HAP-1 (cell line): ENCODE data around the gene BCL6B.

Experiments used
- DNase-seq, 2 experiments: peaks; one replicate each; pipeline ENCODE4 v3.0.0-alpha.2; 2016 to 2020; ENCODE audit warnings: low spot score in 2 of 2
- H3K27me3 ChIP-seq: fragments of 250-450 bp; sonication (Bioruptor Pico); 2 replicates; pipeline ENCODE4 v1.5.1; 2020; ENCODE audit warnings: low read depth, mild to moderate bottlenecking, moderate library complexity
- H3K36me3 ChIP-seq: fragments of 250-450 bp; sonication (Bioruptor Pico); replicated peaks from 2 replicates; pipeline ENCODE4 v1.5.1; 2020; ENCODE audit warnings: mild to moderate bottlenecking
- H3K4me1 ChIP-seq: fragments of 250-450 bp; sonication (Bioruptor Pico); 2 replicates; pipeline ENCODE4 v1.5.1; 2020; ENCODE audit warnings: mild to moderate bottlenecking
- H3K4me3 ChIP-seq: fragments of 250-450 bp; sonication (Bioruptor Pico); 2 replicates; pipeline ENCODE4 v1.5.1; 2020; ENCODE audit warnings: mild to moderate bottlenecking, moderate library complexity
- H3K9me3 ChIP-seq: fragments of 250-450 bp; sonication (Bioruptor Pico); 2 replicates; pipeline ENCODE4 v1.5.1; 2020; ENCODE audit warnings: mild to moderate bottlenecking, moderate library complexity
- in situ Hi-C: fragments of 300-500 bp; cut with MboI; formaldehyde crosslinking; loops from 3 replicates; pipeline ENCODE4 v1.14.3; 2020; ENCODE audit warnings: low sequenced_read_pairs, inconsistent platforms, mixed read lengths

BCL6B gene

GRCh38 chr17:7070712-7071111 is 47.9 kb downstream of the BCL6B start:
- no peaks in the 10 kb centered on the region for H3K27me3 ChIP-seq
- H3K4me1 ChIP-seq = no peaks in the 10 kb centered on the region
- no peaks in the 10 kb centered on the region for H3K36me3 ChIP-seq
- no peak for DNase-seq
- in situ Hi-C loops = no loop called here
- H3K4me3 ChIP-seq = no peak overlapping the region
- no peaks in the 10 kb centered on the region; the same call in 1 of the 2 replicates for H3K9me3 ChIP-seq

DNA sequence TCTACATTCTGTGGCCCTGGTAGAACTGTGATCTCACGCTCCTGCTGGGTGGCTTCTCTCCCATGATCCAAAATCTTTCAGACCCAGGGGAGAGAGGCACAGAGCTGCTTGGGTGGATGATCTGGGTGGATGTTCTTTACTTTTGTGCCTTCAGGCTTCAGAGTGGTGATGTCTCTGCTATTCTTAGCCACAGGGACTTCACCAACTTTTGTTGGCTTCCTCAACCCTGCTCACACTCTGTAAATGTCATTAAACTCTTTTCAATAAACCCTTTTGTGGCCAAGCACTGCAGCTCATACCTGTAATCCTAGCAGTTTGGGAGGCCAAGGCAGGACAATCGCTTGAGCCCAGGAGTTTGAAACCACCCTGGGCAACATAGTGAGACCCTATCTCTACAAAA is 49.6 kb downstream of the BCL6B start:
- H3K4me1 ChIP-seq = no peaks in the 10 kb centered on the region
- no peaks in the 10 kb centered on the region for H3K27me3 ChIP-seq
- in situ Hi-C loops = no loop called here
- no peak overlapping the region for H3K4me3 ChIP-seq
- DNase-seq = no peak
- no peaks in the 10 kb centered on the region for H3K36me3 ChIP-seq
- no peaks in the 10 kb centered on the region; the same call in 1 of the 2 replicates for H3K9me3 ChIP-seq

- Histone ChIP-seq H3K4me1 (no peaks in the 10 kb centered on the region), H3K36me3 (no peaks in the 10 kb centered on the region), H3K9me3 (no peaks in the 10 kb centered on the region), H3K27me3 (no peaks in the 10 kb centered on the region), H3K4me3 (no peak overlapping the region)
- no peak for DNase-seq
- in situ Hi-C loops = no loop called here
Measured at GRCh38 chr17:7074931-7075330, 52.1 kb downstream of the BCL6B start.

DNA sequence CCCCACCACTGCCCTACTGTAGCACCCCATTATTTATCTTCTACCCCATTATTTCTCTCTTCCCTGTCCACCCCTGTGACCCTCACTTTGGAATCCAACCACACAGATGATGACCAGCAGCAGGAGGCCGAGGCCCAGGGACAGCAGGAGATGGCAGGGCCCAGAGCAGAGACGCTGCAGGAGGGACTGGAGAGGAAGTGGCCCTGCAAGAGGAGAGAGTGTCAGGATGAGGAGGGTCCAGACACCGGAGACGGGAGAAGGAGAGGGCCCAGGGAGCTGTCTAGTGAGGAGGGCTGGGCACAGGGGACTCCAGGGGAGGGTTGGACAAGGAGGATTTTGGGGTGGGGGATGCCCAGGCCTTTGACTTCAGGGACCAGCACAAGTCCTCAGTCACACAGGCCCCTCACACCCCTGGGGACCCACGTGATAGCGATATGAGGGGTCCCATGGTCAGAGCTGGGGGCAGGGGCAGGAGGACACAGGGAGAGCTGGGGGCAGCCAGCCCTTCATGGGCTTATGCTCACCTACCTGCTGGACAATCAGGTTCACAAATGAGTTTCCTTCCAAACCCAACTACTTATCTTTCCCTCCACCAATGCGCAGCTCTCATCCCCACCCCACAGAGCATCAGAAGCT is 55.2 kb downstream of the BCL6B start:
- Histone ChIP-seq H3K36me3 (no peaks in the 10 kb centered on the region), H3K4me1 (no peaks in the 10 kb centered on the region), H3K9me3 (no peaks in the 10 kb centered on the region), H3K4me3 (no peak overlapping the region), H3K27me3 (no peaks in the 10 kb centered on the region)
- in situ Hi-C loops = no loop called here
- DNase-seq = no peak

GRCh38 chr17:7078711-7079110 is 55.9 kb downstream of the BCL6B start:
- H3K9me3 ChIP-seq = no peaks in the 10 kb centered on the region
- H3K27me3 ChIP-seq = no peaks in the 10 kb centered on the region
- in situ Hi-C loops = no loop called here
- no peaks in the 10 kb centered on the region for H3K36me3 ChIP-seq
- H3K4me3 ChIP-seq = no peak overlapping the region
- DNase-seq = no peak
- no peaks in the 10 kb centered on the region for H3K4me1 ChIP-seq
